Esophagus muscularis mucosa (tissue), 4 donors: ENCODE results near the gene XPO4.

Source experiments
- EP300 ChIP-seq: sonication (generic); formaldehyde crosslinking; IDR thresholded peaks from one replicate; pipeline ENCODE4 v1.6.1; 2017; ENCODE audit warnings: antibody characterized with exemption
- POLR2A ChIP-seq: fragments of 450-650 bp; IDR thresholded peaks from one replicate; pipeline ENCODE4 v1.6.1; 2017; ENCODE audit warnings: antibody characterized with exemption, moderate library complexity, mild to moderate bottlenecking, low read depth
- POLR2AphosphoS5 ChIP-seq, 2 donors: sonication (generic); formaldehyde crosslinking; IDR thresholded peaks; one replicate each; pipeline ENCODE4 v1.6.1; 2017; ENCODE audit warnings: antibody characterized with exemption in 2 of 2
- TF ChIP-seq, protein P1 (sequence below), 3 experiments: fragments of 200-600 bp in 2 of 3; fragments of 450-650 bp in 1 of 3; sonication (generic) in 2 of 3; IDR thresholded peaks; one replicate each; pipeline ENCODE4 v1.5.1; 2017 to 2019; ENCODE audit warnings: antibody characterized with exemption in 3 of 3, mild to moderate bottlenecking in 2 of 3, moderate library complexity in 1 of 3

DNA sequence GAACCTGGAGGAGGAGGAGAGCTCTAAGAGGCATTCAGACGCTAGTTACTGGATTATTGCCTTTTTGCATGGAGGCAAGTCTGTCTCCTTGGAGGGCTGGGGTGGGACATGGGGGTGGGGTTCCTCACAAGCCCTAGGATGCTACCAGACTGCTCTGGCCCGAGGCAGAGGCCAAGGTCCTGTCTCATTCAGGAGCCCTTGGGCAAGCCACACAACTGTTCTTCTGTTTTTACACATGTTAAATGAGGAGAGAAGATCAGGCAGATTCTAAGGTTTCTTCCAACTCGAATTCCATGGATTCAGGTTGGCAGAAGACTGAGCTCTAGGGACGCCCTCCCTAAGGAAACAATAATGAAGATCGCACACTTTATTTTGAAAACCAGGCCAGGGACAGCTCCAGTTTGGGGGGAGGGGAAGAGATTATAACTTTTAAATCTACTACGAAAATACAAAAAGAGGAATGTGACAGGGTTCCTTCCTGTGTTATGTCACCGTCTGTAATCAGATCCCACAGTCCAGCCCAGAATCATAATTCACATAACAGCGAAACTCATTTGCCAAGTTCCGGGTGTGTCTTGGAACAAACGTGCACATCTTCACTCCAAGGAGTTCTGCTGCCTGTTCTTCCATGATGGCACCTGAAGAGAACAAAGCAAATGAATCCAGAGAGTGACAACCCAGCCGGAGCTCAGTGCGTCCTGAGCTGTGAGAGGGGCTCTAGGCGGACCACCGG lies 173.8 kb downstream of the XPO4 start:
- TF ChIP-seq, protein P1, sequence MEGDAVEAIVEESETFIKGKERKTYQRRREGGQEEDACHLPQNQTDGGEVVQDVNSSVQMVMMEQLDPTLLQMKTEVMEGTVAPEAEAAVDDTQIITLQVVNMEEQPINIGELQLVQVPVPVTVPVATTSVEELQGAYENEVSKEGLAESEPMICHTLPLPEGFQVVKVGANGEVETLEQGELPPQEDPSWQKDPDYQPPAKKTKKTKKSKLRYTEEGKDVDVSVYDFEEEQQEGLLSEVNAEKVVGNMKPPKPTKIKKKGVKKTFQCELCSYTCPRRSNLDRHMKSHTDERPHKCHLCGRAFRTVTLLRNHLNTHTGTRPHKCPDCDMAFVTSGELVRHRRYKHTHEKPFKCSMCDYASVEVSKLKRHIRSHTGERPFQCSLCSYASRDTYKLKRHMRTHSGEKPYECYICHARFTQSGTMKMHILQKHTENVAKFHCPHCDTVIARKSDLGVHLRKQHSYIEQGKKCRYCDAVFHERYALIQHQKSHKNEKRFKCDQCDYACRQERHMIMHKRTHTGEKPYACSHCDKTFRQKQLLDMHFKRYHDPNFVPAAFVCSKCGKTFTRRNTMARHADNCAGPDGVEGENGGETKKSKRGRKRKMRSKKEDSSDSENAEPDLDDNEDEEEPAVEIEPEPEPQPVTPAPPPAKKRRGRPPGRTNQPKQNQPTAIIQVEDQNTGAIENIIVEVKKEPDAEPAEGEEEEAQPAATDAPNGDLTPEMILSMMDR (IDR thresholded peaks at IDR 0.05), result no peak
- TF ChIP-seq EP300 (no peak), POLR2A (no peak), POLR2AphosphoS5 (IDR thresholded peaks at IDR 0.05) (no peak)
